Activated CD8-positive, alpha-beta memory T cell treated with anti-CD3 and anti-CD28 coated beads, Interleukin-2, amount 50 U/mL, for 4 hours (primary cell): ENCODE results near the gene APBA3.

Source experiments
- DNase-seq: peaks from one replicate; pipeline ENCODE4 v3.0.0-alpha.2; 2020

APBA3 gene

DNA sequence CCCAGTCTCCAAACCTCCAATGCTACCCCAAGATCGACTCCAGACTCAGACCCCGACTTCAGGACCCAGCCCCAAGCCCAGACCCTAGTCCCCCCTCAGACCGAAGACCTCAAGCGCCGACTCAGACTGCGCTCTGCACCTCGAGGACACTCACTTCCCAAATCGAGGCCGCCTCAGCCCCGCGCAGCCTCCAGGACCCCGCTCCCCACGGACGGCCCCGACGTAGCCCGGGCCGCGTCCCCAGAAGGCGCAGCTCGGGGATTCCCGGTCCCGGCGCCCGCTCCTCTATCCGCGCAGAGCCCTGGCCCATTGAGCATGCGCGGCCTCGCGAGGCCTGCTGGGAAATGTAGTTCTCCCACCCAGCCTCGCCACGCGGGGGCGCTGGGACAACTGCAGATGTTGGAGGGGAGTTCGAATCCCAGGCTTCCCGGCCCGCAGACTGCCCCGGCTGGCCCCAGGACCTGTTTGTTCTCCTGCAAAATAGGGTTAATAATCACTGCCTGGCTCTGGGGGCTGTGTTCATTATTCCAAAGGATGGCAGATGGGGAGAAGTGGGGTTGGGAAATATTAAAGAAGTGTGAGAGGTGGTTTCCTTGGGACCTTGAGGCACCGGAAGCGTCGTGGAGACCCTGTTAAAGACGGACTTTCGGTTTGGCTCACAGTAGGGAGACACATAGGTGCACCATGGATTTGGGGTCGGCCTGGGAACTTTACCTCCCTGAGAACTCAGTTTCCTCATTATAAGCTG, at the start of gene APBA3:
APBA3 (minus strand) TSS at position 311 of the 748 bp plus-strand sequence. CDS start 1,428 bp downstream, outside the sequence.
- DNase-seq: peak; percentile 96

- DNase-seq: no peak
Measured at GRCh38 chr19:3810708-3811355, 49.3 kb upstream of the APBA3 start.

DNA sequence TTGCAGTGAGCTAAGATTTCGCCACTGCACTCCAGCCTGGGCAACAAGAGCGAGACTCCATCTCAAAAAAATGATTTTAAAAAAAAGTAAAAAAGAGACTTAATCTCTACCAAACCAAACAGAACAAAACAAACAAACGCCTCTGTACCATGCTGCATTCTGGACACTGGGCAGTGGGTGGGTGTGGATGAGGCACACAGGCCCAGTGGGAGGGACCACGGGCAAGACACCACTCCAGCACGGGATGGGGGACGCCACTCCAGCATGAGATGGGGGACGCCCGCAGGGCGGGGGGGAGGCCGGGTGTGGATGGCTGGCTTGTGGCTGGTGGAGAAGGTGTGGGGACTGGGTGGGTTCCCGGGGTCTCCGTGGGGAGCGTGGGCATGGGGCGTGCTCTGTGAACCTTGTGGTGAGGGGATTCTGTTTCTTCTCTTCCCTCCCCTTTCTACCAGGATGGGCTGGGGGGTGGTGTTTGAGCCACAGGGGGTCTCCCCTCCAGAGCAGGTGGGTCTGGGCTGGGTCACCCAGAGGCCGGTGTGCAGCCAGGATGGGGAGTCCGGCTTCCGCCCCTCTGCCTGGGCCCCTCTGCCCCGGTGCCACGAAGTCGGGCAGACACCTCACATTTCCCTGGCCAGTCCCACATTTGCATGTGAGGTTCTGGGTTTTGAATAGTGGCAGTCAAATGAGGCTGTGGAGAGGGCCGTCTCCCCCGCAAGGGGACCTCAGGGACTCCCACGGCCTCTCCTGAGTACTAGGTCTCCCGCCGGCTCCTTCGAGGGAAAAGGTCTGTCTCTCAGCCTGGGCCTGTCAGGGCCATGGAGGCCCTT, 48.6 kb upstream of the APBA3 start:
- no peak for DNase-seq

- no peak for DNase-seq
Measured at GRCh38 chr19:3808420-3809143, 47.1 kb upstream of the APBA3 start.

DNA sequence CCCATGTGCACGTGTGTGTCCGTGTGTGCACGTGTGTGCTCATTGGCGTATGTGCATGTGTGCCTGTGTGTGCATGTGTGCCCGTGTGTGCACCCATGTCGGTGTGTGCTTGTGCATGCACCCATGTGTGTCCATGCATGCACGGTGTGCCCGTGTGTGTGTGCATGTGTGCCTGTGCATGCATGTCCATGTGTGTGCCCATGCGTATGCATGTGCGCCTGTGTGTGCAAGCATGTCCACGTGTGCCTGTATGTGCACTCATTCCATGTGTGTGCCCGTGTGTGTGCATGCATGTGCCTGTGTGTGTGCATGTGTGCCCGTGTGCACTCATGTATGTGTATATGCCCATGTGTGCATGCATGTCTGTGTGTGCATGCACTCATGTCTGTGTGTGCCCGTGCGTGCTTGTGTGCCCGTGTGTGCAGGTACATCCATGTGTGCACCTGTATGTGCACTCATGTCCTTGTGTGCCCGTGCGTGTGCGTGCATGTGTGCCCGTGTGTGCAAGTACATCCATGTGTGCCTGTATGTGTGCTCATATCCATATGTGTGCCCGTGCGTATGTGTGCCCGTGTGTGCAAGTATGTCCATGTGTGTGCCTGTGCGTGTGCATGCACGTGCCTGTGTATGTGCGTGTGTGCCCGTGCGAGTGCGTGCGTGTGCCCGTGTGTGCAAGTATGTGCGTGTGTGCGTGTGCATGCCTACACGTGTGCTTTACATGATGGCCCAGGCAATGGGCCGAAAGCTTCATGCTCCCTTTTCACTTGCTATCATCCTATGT, 46.3 kb upstream of the APBA3 start:
- no peak for DNase-seq

GRCh38 chr19:3807131-3807480, 45.6 kb upstream of the APBA3 start:
- DNase-seq: no peak

- DNase-seq: no peak
Measured at GRCh38 chr19:3805859-3806258, 44.4 kb upstream of the APBA3 start.

- DNase-seq: no peak
Measured at GRCh38 chr19:3804429-3804828, 42.9 kb upstream of the APBA3 start.

DNA sequence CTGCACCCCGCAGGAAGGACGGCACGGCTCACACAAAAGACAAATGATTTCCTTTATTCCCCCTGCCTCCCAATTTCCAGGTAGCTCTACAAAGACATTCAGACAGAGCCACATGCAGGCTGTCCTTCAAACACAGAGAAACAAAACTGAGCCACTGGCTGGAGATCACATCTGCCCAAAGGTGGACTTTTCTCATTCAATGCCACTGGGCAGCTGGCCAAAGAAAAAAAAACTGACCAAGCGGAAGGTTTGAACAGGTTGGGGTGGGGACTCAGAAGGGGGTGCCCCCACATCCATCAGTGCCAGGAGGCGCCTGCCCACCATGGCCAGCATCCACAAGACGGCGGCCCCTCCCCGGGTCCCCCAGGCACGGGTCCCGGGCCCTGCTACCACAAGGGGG, 42.5 kb upstream of the APBA3 start:
- no peak for DNase-seq

GRCh38 chr19:3803114-3803888, 41.8 kb upstream of the APBA3 start:
- no peak for DNase-seq

- peak; percentile 76 for DNase-seq
Measured at GRCh38 chr19:3801412-3802096, 40.1 kb upstream of the APBA3 start.

- no peak for DNase-seq
Measured at GRCh38 chr19:3800996-3801395, 39.5 kb upstream of the APBA3 start.

DNA sequence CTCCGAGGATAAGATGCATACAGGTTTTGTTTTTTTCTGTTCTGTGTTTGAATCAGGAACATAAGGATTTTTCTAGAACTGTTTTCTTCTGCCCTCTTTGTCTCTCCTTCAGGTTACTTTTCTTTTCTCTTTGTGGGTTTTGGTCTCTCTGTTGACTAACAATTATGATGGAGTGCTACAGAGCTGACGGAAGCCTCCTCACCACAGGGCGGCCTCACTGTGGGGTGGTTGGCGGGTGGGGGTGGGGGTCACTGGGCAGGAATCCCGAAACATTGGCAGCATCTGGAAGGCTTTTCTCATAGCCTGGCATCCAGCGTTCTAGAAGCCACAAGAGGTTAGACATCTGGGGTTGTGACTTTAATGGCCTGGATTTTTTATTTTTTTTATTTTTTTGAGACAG, 36.6 kb upstream of the APBA3 start:
- no peak for DNase-seq

DNA sequence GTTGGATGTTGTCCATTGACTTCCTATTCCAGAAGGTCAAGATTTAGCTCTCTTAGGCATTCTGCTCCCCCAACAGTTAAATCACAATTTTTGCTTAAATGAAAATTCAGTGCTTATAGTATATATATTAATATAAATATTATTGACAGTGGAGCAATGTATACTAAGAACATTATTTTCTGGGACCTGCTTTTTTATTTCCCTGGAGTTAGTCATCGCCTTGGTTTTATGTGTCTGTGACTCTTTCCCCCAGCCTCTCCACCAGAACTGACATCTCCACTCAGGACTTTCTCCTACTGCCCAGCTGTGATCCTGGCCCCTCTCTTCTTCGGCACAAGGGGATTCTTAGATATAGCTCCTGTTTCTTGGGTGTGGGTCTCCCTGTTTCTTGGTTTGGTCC, 34.9 kb upstream of the APBA3 start:
- no peak for DNase-seq

DNA sequence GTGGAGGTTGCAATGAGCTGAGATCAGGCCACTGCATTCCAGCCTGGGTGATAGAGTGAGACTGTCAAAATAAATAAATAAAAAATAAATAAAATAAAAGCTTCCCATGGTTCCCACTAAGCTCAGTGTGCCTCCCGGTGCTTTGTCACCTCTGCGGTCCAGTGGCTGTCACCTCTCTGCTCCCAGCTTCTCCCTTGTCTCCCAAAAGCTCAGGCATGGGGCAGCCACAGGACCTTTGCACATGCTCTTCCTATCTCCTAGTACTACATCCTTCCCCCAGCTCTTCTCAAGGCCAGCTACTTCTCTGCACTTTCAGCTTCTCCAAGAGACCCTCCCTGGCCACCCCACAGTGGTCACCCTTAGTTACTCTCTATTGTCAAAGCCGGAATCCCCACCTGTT, 32.3 kb upstream of the APBA3 start:
- no peak for DNase-seq

- no peak for DNase-seq
Measured at GRCh38 chr19:3792114-3792513, 30.6 kb upstream of the APBA3 start.

- DNase-seq: no peak
Measured at GRCh38 chr19:3790941-3791340, 29.4 kb upstream of the APBA3 start.

GRCh38 chr19:3790209-3790734, 28.8 kb upstream of the APBA3 start:
- no peak for DNase-seq

- DNase-seq: no peak
Measured at GRCh38 chr19:3788996-3789778, 27.7 kb upstream of the APBA3 start.
